Measurements from ENCODE around the gene NFE2L1.

GRCh38 chr17:48011405-48012150 lies 36.6 kb upstream of the NFE2L1 start:
- TF ChIP-seq POLR2A (IDR thresholded peaks at IDR 0.05; ENCODE audit: low read depth, low read length) (no peak), POLR2AphosphoS5 (IDR thresholded peaks at IDR 0.05; ENCODE audit: low read depth, low read length) (no peak)
